GM15510 (cell line): ENCODE measurements around the gene MAPK14.

Source experiments
- POLR2A ChIP-seq: IDR thresholded peaks from 3 replicates; pipeline ENCODE4 v1.6.1; 2011; ENCODE audit warnings: borderline replicate concordance; ENCODE audit not compliant: insufficient read length; ENCODE audit errors: extremely low read depth

The MAPK14 gene

GRCh38 chr6:36104836-36105235, 77.2 kb downstream of the MAPK14 start:
- TF ChIP-seq POLR2A, result no peak

- TF ChIP-seq POLR2A, result no peak
Observed at GRCh38 chr6:36109092-36109491, 81.5 kb downstream of the MAPK14 start.

DNA sequence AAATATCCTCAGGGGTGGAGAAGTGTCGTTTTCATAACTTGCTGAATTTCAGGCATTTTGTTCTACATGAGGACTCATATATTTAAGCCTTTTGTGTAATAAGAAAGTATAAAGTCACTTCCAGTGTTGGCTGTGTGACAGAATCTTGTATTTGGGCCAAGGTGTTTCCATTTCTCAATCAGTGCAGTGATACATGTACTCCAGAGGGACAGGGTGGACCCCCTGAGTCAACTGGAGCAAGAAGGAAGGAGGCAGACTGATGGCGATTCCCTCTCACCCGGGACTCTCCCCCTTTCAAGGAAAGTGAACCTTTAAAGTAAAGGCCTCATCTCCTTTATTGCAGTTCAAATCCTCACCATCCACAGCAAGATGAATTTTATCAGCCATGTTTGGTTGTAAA, 82.4 kb downstream of the MAPK14 start:
- TF ChIP-seq POLR2A, result no peak

- no peak for TF ChIP-seq POLR2A
Observed at GRCh38 chr6:36110863-36111262, 83.3 kb downstream of the MAPK14 start.

- no peak for TF ChIP-seq POLR2A
Observed at GRCh38 chr6:36111526-36111925, 83.9 kb downstream of the MAPK14 start.

DNA sequence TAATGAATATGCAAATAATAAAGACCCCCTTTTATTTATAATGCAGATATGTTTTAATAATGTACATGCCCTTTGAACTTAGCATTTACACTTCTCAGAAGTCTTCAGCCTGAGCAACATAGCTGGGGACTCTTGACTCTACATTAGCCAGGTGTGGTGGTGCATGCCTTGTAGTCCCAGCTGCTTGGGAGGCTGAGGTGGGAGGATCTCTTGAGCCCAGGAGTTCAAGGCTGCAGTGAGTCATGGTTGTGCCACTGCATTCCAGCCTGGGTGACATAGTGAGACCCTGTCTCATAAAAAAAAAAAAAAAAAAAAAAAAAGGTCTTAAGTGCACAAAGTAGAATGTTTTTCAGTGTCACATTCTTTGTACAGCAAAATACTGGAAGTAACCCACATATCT, 85.4 kb downstream of the MAPK14 start:
- TF ChIP-seq POLR2A, result no peak

DNA sequence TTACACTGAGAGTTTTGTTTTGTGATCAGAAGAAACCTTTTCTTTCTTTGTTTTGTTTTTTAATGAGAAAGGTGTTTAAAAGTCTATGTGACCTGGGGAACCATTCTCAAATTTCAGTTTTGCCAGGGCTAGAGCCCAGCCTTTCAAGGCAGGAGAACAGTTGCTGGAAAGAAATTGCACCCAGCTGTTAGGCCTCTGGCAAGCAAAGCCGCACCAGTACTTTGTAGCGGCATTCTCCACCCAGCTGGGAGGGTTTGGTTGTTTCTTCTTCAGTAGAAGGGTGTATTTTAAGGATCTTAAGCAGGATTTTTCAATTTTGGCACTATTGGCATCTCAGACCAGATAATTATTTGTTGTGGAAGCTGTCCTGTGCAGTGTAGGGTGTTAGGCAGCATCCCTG, 86.1 kb downstream of the MAPK14 start:
- TF ChIP-seq POLR2A, result no peak

DNA sequence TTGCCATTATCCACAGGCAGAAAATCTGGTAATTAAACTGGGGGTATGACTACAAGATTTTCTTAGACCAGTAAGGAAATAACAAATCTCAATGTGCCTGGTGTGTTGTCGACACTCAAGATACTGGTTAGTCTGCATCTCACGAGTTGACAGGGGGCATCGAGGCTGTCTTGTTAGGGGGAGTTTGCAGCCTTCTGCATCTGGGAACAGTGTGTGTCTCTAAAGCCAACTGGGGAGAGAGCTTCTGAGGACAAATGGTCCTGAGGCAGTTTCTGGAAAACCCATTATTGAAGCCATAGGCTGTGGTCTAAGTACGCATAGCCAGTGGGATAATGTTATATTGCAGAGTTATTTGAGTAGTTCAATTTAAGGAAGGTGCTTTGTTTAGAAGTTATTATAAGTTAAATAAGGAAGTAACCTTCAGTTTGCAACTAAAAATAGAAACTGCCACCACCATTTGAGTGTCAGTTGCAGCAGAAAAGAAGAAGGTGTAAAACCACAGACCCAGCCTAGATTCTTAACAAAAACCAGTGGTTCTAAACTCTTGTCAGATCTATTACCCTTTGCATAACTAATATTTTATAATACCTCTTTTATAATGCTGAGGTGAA, 87.3 kb downstream of the MAPK14 start:
- TF ChIP-seq POLR2A, result no peak

GRCh38 chr6:36115412-36115811, 87.8 kb downstream of the MAPK14 start:
- no peak for TF ChIP-seq POLR2A

DNA sequence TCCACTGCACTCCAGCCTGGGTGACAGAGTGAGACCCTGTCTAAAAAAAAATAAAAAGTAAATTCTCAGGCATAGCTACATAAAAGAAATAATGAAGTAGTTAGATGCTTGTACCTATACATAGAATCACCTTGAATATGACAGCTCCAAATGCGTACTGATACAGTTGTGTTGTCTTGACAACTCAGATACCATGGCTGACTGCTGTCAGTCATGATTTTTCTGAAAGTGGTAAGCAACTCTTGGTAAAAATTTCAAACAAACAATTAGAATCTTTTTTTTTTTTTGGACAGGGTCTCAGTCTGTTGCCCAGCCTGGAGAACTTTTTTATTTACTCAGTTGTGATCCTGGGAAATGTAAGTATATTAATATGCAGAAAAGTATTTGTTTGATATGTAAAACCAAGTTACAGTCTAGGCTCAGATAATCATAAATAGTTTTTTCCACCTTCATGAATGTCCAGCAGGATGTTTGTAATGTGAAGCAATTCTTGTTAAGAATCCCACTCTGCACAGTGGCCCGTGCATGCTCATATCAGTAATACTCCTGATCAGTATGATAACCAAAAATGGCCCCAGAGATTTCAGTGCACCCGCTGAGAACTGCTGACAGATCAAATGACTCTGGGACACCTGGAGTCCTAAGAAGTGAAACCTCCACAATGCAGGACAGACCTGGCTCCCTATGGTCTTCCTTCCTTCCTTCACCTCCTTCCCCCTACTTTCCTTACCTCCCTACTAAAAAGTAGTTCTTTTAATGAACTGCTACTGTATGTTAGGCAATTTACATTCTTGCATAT, 88.7 kb downstream of the MAPK14 start:
- no peak for TF ChIP-seq POLR2A

- no peak for TF ChIP-seq POLR2A
Observed at GRCh38 chr6:36116943-36117342, 89.3 kb downstream of the MAPK14 start.

- TF ChIP-seq POLR2A, result no peak
Observed at GRCh38 chr6:36117658-36118549, 90.3 kb downstream of the MAPK14 start.

- TF ChIP-seq POLR2A, result no peak
Observed at GRCh38 chr6:36118550-36119107, 91.0 kb downstream of the MAPK14 start.

DNA sequence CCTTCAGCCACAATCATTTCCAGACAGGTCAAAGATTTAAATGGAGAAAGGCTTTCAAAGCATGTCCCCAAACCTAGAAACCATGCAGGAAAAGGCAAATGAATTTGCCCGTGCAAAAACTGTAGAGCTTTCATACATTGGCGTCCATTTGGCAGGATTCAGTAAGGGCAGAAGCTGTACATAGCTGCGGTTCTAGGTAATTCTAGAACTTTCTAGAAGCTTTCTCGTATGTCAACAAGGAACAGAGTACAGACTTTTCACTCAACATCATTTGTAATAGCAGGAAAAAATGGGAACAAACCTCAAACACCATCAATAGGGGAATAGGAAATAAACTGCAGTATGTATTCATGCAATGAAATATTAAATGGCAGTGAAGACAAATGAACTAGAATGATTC, 91.6 kb downstream of the MAPK14 start:
- TF ChIP-seq POLR2A, result no peak

- TF ChIP-seq POLR2A, result no peak
Observed at GRCh38 chr6:36120018-36120417, 92.4 kb downstream of the MAPK14 start.
